Measurements from ENCODE around the gene RP2.

The RP2 gene

GRCh38 chrX:46844913-46845312 lies 8.1 kb downstream of the RP2 start:
- DNase-seq (ENCODE audit: low read depth), result no peak

GRCh38 chrX:46849933-46850332 lies 13.1 kb downstream of the RP2 start:
- DNase-seq (ENCODE audit: low read depth), result no peak

DNA sequence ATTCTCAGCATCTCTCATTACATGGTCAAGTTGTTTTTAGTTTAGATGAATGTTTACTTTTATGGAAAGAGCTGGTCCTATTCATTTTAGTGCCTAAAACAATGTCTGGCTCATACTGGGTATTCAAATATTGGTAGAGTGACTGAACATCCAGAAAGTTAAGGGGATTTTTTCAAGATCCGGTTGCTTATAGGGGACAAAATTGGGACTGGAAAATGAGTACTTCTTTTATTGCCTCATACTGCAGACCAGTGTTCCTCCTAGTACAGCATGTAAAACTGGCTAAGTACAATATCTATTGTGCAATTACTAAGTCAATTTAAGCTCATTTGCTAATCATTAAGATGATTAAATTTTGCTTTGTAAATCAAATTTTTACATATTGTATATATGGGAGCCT lies 13.9 kb downstream of the RP2 start:
- DNase-seq (ENCODE audit: low read depth), result no peak

- no peak for DNase-seq (ENCODE audit: low read depth)
Observed at GRCh38 chrX:46856483-46856882, 19.6 kb downstream of the RP2 start.

DNA sequence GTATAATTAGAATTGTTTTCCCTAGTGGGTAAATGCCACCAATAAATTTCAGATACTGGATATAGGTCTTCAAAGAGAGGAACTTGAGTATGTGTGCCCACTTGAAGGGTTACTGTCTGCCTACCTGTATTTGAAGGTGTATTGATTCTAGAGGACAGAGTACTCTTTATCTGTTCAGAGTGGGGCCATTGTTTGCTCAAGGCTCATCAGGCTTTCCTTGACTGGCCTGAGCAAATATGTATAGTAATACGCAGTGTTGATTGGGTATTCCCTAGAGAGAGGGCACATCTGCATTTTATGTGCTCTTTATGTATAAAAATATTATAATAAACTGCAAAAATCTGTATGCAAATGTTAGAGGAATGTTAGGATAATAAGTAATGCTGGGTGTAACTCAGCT lies 23.7 kb downstream of the RP2 start:
- no peak for DNase-seq (ENCODE audit: low read depth)

DNA sequence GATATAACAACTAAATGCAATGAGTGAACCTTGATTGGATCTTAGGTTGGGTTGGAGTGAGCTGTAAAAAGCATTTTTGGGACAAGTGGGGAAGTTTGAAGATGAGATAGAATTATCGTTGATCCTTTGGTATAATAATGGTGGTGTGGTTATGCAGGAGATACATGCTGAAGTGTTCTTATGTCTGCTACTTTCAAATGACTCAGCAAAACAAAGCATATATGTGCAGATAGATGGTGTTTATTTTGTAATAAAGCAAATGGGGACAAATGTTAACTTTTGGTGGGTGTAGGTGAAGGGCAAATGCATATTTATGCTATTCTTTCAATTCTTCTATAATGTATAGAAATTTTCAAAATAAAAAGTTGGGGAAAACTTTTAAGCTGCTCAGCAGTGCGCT lies 26.2 kb downstream of the RP2 start:
- no peak for DNase-seq (ENCODE audit: low read depth)

DNA sequence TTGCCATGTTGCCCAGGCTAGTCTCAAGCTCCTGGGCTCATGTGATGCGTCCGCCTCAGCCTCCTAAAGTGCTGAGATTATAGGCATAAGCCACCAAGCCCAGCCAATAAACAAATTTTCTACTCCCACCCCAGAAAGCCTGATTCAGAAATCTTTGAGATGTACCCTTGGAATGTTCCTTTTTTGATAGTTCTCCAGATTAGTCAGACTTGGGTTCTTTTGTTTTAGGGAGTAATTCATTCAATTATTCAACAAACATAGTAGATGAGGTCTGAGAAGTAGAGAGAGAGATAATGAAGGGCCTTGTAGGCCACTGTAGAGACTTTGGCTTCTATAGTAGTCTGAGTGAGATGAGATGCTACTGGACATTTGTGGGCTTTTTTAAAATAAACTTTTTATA lies 27.8 kb downstream of the RP2 start:
- DNase-seq (ENCODE audit: low read depth), result no peak

DNA sequence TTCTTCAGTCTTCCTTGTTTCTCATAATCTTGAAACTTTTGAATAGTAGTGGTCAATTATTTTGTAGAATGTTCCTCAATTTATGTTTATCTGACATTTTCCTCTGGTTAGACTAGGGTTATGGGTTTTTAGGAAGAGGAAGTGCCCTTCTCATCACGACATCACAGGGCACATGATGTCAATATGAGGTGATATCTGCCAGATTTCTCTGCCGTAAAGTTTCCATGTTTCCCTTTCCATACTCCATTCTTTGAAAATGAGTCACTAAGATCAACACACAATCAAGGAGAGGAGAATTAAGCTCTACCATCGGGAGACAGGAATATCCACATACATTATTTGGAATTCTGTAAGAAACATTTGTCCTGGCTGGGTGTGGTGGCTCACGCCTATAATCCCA lies 28.4 kb downstream of the RP2 start:
- DNase-seq (ENCODE audit: low read depth), result no peak

DNA sequence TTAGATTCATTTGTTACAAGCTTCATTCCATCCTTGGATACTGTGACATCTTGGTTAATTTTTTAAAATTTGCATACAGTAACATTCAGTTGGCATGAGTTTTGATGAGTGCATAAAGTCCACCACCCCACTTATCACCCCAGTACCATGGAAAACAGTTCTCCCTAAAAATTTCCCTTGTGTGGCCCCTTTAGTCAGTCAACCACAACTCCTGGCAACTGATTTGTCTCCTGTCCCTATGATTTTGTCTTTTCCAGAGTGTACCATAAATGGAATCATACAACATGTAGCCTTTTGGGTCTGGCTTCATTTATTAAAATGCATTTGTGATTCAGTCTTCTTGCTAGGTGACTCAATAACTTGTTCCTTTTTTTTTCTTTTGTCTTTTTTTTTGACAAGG lies 29.9 kb downstream of the RP2 start:
- DNase-seq (ENCODE audit: low read depth), result no peak

DNA sequence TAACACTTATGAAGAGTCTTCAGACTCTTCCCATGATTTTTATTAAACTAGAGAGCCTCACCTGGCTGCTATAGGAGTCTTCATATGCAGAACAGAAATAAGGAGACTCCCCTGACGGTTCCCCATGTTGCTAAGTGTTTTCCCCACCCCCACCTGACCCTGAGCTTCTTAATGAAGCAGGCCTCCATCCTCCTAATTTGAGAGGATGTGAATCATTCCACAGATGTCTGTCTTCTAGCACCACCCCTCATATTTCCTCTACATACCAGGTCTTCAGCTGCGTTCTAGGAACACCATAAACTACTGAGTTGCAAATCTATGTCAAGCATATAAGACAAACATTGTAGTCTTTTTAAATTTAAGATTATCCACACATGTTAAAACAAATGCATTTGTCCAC lies 36.9 kb downstream of the RP2 start:
- DNase-seq (ENCODE audit: low read depth), result no peak

DNA sequence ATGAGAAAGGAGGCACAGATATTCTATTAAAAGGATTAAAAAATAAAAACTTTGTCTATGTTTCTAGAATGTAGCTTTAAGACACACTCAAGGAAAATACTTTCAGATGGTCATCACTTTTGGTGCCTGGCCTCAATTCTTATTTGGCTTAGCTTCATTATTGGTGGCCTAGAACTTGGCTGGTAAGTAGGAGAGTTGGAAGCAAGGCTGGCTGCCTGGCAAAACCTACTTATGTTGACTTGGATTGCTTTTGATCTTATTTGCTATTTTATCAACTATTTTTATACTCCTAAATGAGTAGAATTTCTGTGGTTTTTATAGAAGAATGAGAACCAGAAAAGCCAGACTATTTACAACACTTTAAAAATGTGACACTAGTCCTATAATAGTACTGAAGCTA lies 40.1 kb downstream of the RP2 start:
- DNase-seq (ENCODE audit: low read depth), result no peak

DNA sequence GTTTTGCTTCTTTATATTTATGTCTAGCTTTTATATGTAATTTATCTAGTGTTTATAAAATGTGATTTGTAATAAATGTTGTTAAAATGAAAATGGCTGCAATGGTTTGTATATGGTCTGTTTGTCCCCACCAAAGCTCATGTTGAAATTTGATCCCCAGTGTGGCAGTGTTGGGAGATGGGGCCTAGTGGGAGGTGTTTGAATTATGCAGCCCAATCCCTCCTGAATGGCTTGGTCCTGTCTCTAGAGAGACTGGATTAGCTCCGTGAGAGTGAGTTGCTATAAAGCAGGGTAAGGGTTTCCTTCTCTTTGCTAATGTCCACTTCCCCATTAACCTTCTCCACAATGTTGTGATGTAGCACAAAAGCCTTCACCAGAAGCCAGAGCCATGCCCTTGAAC lies 45.4 kb downstream of the RP2 start:
- no peak for DNase-seq (ENCODE audit: low read depth)

- DNase-seq (ENCODE audit: low read depth), result no peak
Observed at GRCh38 chrX:46884799-46885198, 48.0 kb downstream of the RP2 start.

DNA sequence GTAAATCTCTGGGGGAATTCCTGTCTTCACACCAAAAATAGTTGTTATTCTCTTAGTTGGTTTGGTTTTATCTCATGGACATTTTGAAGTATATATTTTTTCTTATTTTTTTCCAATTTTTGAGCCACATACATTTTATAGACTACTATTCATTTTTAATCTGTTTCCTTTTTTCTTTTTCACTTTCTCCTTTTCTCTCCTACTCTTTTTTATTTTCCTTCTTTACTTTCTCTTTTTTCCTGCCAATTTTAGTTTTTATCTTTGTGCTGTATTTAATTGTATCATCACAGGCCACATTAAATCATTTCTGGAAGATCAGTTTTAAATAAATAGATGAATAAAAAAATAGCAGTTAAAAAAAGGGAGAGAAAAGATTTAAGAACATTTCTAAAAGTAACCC lies 61.4 kb downstream of the RP2 start:
- no peak for DNase-seq (ENCODE audit: low read depth)

- DNase-seq (ENCODE audit: low read depth), result no peak
Observed at GRCh38 chrX:46903458-46904242, 66.8 kb downstream of the RP2 start.

- no peak for DNase-seq (ENCODE audit: low read depth)
Observed at GRCh38 chrX:46904626-46905025, 67.8 kb downstream of the RP2 start.

DNA sequence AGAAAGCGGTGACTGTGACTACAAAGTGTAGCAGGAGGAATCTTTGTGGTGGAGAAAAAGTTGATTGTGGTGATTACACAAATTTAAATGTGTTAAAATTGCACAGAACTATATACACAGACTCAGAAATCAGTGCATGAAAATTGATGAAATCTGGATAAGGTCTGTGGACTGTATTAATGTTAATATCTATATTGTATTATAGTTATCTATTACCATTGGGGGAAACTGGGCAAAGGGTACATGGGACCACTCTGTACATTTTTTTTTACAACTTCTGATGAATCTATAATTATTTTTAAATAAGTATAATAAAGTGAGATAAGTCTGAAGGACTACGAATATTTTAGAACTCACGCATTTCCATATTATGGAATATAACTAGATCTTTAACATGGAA lies 73.6 kb downstream of the RP2 start:
- DNase-seq (ENCODE audit: low read depth), result no peak

GRCh38 chrX:46912098-46912602 lies 75.3 kb downstream of the RP2 start, which contains the start of gene JADE3:
TSS of gene JADE3 (plus strand) at chrX:46912421. CDS start at chrX:46984895, 72,474 bp downstream.
- DNase-seq (ENCODE audit: low read depth), result no peak

DNA sequence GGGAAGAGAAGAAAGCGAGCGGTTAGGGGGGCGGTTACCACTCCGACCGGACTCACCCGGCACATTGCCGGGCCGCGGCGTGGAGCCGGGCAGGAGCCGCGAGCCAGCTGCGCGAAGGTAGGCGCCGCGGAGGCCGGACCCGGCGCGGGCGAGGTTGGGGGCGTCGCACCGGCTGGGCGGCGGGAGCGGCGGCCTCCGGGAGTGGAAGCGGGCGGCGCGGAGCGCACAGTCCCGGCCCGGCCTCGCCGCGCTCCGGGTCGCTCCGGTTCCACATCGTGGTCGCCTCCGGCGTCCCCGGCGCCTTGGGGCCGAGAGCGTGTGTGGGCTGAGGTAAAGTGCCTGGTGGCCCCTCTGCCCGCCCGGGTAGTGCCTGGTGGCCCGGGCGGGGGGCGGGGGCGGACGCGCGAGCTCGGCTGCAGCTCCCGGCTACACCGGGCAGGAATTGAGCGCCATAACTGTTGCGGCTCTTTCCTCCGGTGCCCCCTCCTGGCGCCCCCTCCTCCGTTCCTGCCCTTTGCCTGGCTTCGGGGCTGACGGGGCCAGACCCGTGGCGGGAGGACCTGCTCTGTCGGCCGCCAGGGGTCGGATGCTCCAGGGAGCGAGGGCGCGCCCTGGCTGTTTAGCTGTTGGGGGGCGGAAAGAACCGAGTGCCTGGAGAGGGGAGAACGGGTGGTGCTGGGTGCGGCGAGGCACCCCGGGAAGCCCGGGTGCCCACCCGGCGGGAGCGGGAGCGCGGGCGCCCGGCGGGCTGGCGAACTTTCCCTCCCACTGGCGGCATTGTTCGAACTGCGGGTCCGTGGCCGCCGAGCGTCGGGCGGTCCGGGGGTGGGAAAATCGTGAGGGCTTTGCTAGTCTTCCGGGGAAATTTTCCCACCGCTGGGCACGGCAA lies 76.0 kb downstream of the RP2 start:
- DNase-seq (ENCODE audit: low read depth), result no peak

GRCh38 chrX:46913667-46914066 lies 76.8 kb downstream of the RP2 start:
- DNase-seq (ENCODE audit: low read depth), result no peak

DNA sequence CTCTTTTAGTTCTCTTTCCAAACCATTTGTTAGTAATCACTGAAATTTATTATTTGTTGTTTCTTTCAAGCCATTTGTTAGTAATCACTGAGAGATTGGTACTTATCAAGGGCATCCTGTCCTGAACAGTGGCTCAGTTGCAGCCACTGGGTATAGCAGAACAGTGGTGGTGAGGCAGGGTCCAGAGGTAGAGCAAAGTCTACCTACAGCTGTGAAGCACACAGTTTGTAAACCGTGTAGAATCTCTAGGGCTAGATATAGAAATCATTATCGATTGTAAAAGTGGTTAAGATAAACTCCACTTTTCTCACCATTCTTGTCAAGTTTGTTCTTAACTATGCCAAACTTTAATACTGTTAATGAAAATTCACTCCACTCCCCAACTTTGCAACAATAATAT lies 79.4 kb downstream of the RP2 start:
- no peak for DNase-seq (ENCODE audit: low read depth)

- no peak for DNase-seq (ENCODE audit: low read depth)
Observed at GRCh38 chrX:46917622-46918021, 80.8 kb downstream of the RP2 start.

DNA sequence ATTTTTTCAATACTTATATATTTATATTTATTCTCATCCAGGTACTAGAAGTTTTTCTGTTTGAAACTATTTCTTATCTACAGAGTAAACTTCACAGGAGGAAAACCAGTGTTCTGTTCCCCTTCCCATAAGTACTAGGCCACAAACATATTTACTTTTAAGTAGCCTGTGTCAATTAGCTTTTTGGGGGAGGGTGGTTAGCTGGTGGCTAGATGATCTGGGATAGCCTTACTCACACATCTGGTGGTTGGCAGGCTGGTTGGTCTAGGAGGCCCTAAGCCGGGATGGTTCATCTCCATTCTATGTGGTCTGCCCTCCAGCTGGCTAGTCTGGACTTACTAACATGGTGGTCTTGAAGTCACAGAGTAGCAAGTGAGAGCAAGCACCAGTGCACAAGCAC lies 81.6 kb downstream of the RP2 start:
- no peak for DNase-seq (ENCODE audit: low read depth)
